Stomach (tissue), 9 donors: ENCODE results near the gene NPHP4. TPM values are rescaled to one million over a fixed set of nuclear protein-coding genes. Genes with fewer than 3 reads are reported as not detected.

Experiments used
- DNase-seq, 2 donors: peaks; one replicate each; pipeline versions ENCODE4 v3.0.0 to v3.0.0-alpha.2; 2013 to 2019
- H3K27ac ChIP-seq, 5 donors: fragments of 200-600 bp in 4 of 5; sonication (generic) in 4 of 5; one replicate each; pipeline ENCODE4 v1.5.1; 2013 to 2019; ENCODE audit warnings: mild to moderate bottlenecking in 1 of 5, moderate library complexity in 1 of 5
- H3K27me3 ChIP-seq, 3 donors: fragments of 200-600 bp; sonication (generic); one replicate each; pipeline ENCODE4 v1.5.1; 2017 to 2019; ENCODE audit warnings: mixed run types in 1 of 3
- H3K36me3 ChIP-seq, 4 donors: fragments of 200-600 bp; sonication (generic); 1 replicate in 3 of 4; 2 replicates in 1 of 4; pipeline ENCODE4 v1.5.1; 2016 to 2019
- H3K4me1 ChIP-seq, 4 donors: fragments of 200-600 bp; sonication (generic); one replicate each; pipeline ENCODE4 v1.5.1; 2016 to 2019
- H3K4me3 ChIP-seq, 4 donors: fragments of 200-600 bp; sonication (generic) in 3 of 4; one replicate each; pipeline ENCODE4 v1.5.1; 2016 to 2019; ENCODE audit warnings: mild to moderate bottlenecking in 1 of 4
- H3K9me3 ChIP-seq, 4 donors: fragments of 200-600 bp; sonication (generic); one replicate each; pipeline ENCODE4 v1.5.1; 2016 to 2019
- CTCF ChIP-seq, 7 experiments: fragments of 450-650 bp in 4 of 7; fragments of 200-600 bp in 3 of 7; sonication (generic) in 3 of 7; IDR thresholded peaks; one replicate each; pipeline ENCODE4 v1.5.1; 2016 to 2019; ENCODE audit warnings: antibody characterized with exemption in 7 of 7, control low read depth in 2 of 7, mild to moderate bottlenecking in 1 of 7
- EP300 ChIP-seq: sonication (generic); formaldehyde crosslinking; IDR thresholded peaks from one replicate; pipeline ENCODE4 v1.6.1; 2017; ENCODE audit warnings: antibody characterized with exemption
- POLR2A ChIP-seq, 4 donors: fragments of 450-650 bp; IDR thresholded peaks; one replicate each; pipeline ENCODE4 v1.6.1; 2016; ENCODE audit warnings: antibody characterized with exemption in 4 of 4, control low read depth in 2 of 4, mild to moderate bottlenecking in 1 of 4, moderate library complexity in 1 of 4
- POLR2AphosphoS5 ChIP-seq, 3 donors: sonication (generic); formaldehyde crosslinking; IDR thresholded peaks; one replicate each; pipeline ENCODE4 v1.6.1; 2016; ENCODE audit warnings: antibody characterized with exemption in 3 of 3
- WGBS, 5 donors: extraction: QIAGEN DNeasy Blood & Tissue Kit in 3 of 5; methylation state at CpG; one replicate each; pipeline versions ENCODE4 v1.1.5 to v1.1.7; 2013 to 2018; 5-methylcytosine and 5-hydroxymethylcytosine counted together
- intact Hi-C: fragments of 100-400 bp; cut with DNase I; formaldehyde crosslinking; loops from one replicate; pipeline ENCODE4 v1.15.1; 2023; ENCODE audit warnings: low total_unique reads
- polyA plus RNA-seq, 3 donors: library from polyadenylated mRNA; stranded (reverse); fragments of 200-250 nt; gene quantifications; one replicate each; pipeline ENCODE4 v1.2.3, GENCODE V29; 2013
- total RNA-seq, 5 donors: library from RNA; depleted of rRNA; stranded (reverse); fragments of >200 nt; gene quantifications; one replicate each; pipeline versions ENCODE4 v1.1.0 to v1.2.3, GENCODE V29; 2014 to 2016
- donor health status: healthy with polysubstance abuse.
- donor health status: Bipolar disorder and iron deficiency.
- donor health status: healthy.

NPHP4 gene
- total and polyA plus RNA-seq, 8 donors: 1.9 to 29.7 (median 7.3) TPM

- 95 to 99% (median 97%) methylated on average over 12 of the region's 12 CpGs for WGBS, 5 donors
- intact Hi-C loops: no loop called here
These were observed 85.3 kb downstream of the NPHP4 start for GRCh38 chr1:5906966-5907365.

DNA sequence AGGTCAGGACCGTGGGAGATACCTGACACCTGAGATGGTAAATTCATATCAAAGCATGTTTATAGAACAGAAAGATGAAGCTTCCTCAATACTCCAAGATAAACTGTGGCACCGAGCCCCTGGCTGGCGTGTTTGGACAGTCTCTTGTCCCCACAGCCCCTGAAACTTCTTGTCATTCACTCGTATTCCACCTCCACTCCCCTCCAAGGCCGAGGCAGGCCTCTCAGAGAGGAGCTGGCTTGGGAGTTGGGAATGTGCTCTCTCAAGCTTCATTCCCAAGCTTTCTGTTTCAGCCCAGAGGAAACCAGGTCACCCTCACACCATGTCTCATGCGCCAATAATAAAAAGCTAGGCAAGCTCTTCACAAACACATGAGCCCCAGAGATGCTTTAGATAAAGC is 86.1 kb downstream of the NPHP4 start:
- H3K4me1 ChIP-seq: no peaks in the 10 kb centered on the region
- no peaks in the 10 kb centered on the region for H3K27me3 ChIP-seq
- 93 to 95% (median 93%) methylated on average over 6 of the region's 6 CpGs for WGBS, 5 donors
- no peak overlapping the region for H3K27ac ChIP-seq
- intact Hi-C loops: no loop called here
- no peaks in the 10 kb centered on the region for H3K9me3 ChIP-seq
- no peak for DNase-seq
- H3K4me3 ChIP-seq: no peak overlapping the region
- TF ChIP-seq POLR2AphosphoS5 (IDR thresholded peaks at IDR 0.05): no peak
- TF ChIP-seq EP300: no peak
- TF ChIP-seq POLR2A (IDR thresholded peaks at IDR 0.05): no peak
- TF ChIP-seq CTCF (IDR thresholded peaks at IDR 0.05): no peak
- peaks cover 9 to 73% (median 51%) of the 10 kb centered on the region in 4 donors for H3K36me3 ChIP-seq

More at GRCh38 chr1:5906966-5907365, 85.3 kb downstream of the NPHP4 start:
- Histone ChIP-seq H3K4me3 (no peak overlapping the region), H3K27me3 (no peaks in the 10 kb centered on the region), H3K27ac (no peak overlapping the region), H3K4me1 (no peaks in the 10 kb centered on the region), H3K9me3 (no peaks in the 10 kb centered on the region), H3K36me3 (peaks cover 9 to 73% (median 51%) of the 10 kb centered on the region in 4 donors)
- DNase-seq: no peak
- no peak for TF ChIP-seq POLR2AphosphoS5 (IDR thresholded peaks at IDR 0.05)
- no peak for TF ChIP-seq CTCF (IDR thresholded peaks at IDR 0.05)
- no peak for TF ChIP-seq POLR2A (IDR thresholded peaks at IDR 0.05)
- no peak for TF ChIP-seq EP300

DNA sequence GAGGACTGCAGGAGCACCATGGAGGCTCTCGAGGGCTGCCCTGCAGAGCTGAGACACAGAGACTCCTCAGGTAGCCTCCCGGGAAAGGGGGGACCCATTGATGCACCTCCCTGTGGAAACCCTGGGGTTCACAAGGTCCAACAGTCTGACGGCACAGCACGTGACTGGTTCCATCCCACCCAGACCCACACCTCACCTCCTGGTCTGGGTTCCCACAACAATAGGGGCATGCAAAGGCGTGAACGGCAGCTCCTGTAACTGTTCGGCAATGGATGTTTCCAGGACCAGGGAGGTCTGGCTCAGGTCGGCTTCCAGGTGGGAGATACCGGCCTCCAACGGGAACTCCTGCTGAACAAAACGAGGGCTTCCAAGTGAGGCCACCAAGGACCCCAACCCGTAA is 86.8 kb downstream of the NPHP4 start:
- H3K9me3 ChIP-seq: no peaks in the 10 kb centered on the region
- DNase-seq: no peak
- no peaks in the 10 kb centered on the region for H3K27me3 ChIP-seq
- intact Hi-C loops: no loop called here
- H3K36me3 ChIP-seq: peaks cover 9 to 73% (median 54%) of the 10 kb centered on the region in 4 donors
- no peak overlapping the region for H3K27ac ChIP-seq
- H3K4me3 ChIP-seq: no peak overlapping the region
- no peak for TF ChIP-seq CTCF (IDR thresholded peaks at IDR 0.05)
- H3K4me1 ChIP-seq: no peaks in the 10 kb centered on the region
- 90 to 96% (median 95%) methylated on average over 8 to 12 of the region's 12 CpGs for WGBS, 5 donors

DNA sequence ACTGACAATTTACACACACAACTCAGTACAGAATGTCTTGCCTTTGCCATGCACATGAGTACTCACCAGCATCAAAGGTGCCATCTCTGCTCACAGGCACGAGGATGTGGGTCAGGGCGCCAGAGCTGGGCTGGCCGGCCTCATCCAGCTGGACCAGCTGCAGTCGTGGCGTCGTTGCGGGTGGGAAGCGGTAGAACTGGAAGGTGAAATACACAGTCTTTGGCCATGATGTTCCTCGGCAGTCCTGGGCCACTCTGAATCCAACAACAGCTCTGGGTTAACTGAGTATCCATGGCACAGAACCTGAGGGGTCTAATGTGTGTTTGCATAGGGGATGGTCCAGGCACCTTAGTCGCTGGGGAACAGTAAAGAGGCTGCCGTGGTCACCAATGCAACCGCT is 87.7 kb downstream of the NPHP4 start:
- intact Hi-C loops: no loop called here
- H3K27me3 ChIP-seq: no peaks in the 10 kb centered on the region
- 90 to 98% (median 93%) methylated on average over 12 of the region's 12 CpGs for WGBS, 5 donors
- TF ChIP-seq POLR2AphosphoS5 (IDR thresholded peaks at IDR 0.05): no peak
- no peak for TF ChIP-seq EP300
- TF ChIP-seq POLR2A (IDR thresholded peaks at IDR 0.05): no peak
- TF ChIP-seq CTCF (IDR thresholded peaks at IDR 0.05): no peak
- DNase-seq: no peak
- H3K27ac ChIP-seq: no peak overlapping the region
- H3K4me1 ChIP-seq: no peaks in the 10 kb centered on the region
- H3K4me3 ChIP-seq: no peak overlapping the region
- peaks cover 9 to 73% (median 58%) of the 10 kb centered on the region in 4 donors for H3K36me3 ChIP-seq
- H3K9me3 ChIP-seq: no peaks in the 10 kb centered on the region
